GM03348 (cell line): ENCODE measurements around the gene EIF3J.

Source experiments
- DNase-seq: peaks from one replicate; pipeline ENCODE4 v3.0.0; 2012; ENCODE audit warnings: low spot score

Gene EIF3J

DNA sequence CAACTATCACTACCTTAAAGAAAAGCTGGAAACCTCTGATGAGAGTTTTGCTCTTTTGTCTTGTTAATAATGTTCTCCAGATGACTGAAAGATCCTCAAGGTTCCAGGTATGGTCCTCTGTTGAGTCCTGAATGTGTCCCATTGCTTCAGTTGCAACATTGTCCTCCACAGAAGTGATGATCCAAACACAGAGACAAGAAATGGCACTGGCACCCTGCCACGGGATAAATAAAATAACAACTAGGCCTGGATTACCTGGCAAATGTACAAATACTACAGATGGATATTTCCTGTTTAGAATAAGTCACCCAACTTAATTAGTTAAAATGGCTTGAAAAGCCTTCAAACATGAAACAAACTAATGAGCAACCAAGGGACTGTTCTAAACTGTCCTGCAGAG is 58.3 kb downstream of the EIF3J start:
- no peak for DNase-seq

DNA sequence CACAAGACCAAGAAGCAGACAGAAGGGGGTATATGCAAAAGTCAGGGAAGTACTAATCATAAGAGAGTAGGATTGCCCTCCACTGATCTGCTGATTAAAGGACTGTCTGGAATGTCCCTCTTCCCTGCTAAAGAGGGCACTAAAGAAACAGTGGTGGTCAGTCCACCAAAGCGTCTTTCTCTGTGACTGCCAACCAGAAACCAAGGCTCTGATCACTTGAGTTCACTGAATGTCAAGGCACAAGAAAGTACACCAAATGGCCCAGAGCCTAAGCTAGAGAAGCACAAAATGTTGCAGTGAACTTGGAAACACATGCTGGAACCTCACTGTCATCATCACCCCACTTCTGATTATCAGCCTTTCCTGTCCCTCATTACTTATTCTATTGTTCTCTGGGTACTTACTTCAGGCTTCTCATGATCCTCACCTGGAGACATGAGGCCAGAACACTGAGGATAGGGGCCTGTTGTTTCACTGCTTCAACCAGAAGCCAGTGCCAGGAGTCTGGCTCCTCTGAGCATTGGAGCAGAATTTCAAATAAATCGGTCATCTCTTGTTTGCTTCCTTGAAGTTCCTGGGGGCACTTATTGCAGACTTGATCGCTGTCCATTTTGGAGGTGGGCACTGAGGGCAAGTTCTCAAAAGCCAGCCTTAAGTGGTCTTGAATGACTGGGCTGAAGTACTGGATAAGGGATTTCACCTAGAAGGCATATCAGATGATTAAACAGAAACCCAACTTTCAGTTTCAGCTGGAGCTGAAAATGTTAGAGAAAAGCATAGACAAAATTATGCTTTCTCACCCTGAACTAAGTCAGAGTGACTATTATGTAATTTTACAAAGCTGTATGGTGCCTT is 58.9 kb downstream of the EIF3J start:
- DNase-seq: no peak

DNA sequence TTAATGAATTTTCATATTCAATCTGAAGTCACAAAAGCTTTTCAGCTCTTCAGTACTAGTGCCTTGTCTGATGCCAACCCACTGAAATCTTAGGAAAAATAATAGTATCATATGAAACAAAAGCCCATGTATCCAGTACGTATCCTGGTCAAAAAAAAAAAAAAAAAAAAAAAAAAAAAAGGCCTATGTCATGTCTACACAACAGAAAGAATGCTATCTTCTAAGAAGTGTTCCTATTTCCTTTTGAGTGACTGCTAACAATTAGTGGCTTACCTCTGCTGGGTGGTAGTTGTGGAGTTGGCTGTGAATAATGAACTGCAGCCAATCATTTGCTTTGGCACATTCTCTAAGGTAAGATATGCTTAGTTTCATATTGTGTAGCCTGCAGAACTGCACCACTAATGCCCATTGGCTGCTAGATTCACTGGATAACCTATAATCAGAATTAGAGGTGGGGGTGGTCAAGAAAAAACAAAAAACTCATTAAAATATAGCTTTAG is 59.6 kb downstream of the EIF3J start:
- DNase-seq: no peak

- no peak for DNase-seq
Measured at GRCh38 chr15:44598066-44598465, 61.1 kb downstream of the EIF3J start.

GRCh38 chr15:44598892-44599291 is 61.9 kb downstream of the EIF3J start:
- DNase-seq: no peak

GRCh38 chr15:44603126-44603525 is 66.2 kb downstream of the EIF3J start:
- no peak for DNase-seq

- no peak for DNase-seq
Measured at GRCh38 chr15:44606740-44607139, 69.8 kb downstream of the EIF3J start.
